Measurements from ENCODE around the gene ATP2C1. TPM values are rescaled to one million over a fixed set of nuclear protein-coding genes. Genes with fewer than 3 reads are reported as not detected.

ATP2C1 gene
- total and polyA plus RNA-seq, 2 of the 13 experiments (the other 11 are each of a cell fraction or from before 2014, with no cell fraction given) = 32.4 to 37.6 TPM

DNA sequence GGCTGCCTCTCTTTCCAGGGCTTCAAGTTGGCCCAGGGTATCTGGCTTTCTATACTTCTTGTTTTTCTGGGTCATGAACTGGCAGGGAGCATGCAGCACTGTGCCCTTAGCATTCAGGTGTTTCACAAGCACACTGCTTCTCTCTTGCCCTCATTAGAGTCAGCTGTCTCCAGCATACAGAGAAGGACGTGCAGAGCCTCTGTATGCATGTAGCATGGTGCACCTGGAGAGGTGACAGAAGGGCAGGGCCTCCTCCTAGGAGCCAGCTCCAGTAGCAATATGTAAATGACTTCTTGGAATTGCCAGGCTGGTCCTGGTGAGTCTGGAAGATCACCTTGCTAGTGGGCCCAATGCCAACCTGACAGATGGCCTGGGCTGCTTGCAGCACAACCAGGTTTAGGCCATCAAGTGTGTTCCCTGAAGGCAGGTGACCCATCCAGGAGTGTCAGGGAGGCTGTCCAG, 44.8 kb upstream of the ATP2C1 start:
- H3K27me3 ChIP-seq (ENCODE audit: control insufficient read depth in 1 of 2, insufficient read depth in 2 of 2, low read length in 2 of 2) = peaks cover 1 to 4% of the 10 kb centered on the region in 2 experiments; a peak in 2 of 5 replicates
- DNase-seq (ENCODE audit: low spot score) = no peak
- H3K36me3 ChIP-seq (replicated peaks in 1 of 2; ENCODE audit: control insufficient read depth in 1 of 2, insufficient read depth in 2 of 2, low read length in 2 of 2) = no peaks in the 10 kb centered on the region
- no peaks in the 10 kb centered on the region for H3K4me1 ChIP-seq (ENCODE audit: insufficient read depth, low read length)
- TF ChIP-seq ZNF772 (CRISPR knock-in tag; IDR thresholded peaks at IDR 0.05) = no peak
- TF ChIP-seq MATR3 (CRISPR knock-in tag; IDR thresholded peaks at IDR 0.05) = no peak
- no peak for TF ChIP-seq MED8 (CRISPR knock-in tag; IDR thresholded peaks at IDR 0.05; ENCODE audit: insufficient replicate concordance)
- TF ChIP-seq, protein P1, sequence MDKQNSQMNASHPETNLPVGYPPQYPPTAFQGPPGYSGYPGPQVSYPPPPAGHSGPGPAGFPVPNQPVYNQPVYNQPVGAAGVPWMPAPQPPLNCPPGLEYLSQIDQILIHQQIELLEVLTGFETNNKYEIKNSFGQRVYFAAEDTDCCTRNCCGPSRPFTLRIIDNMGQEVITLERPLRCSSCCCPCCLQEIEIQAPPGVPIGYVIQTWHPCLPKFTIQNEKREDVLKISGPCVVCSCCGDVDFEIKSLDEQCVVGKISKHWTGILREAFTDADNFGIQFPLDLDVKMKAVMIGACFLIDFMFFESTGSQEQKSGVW (CRISPR knock-in tag; IDR thresholded peaks at IDR 0.05; ENCODE audit: borderline replicate concordance) = no peak
- no peak for TF ChIP-seq NFYB (CRISPR knock-in tag; IDR thresholded peaks at IDR 0.05)
- TF ChIP-seq ZNF564 (CRISPR knock-in tag; IDR thresholded peaks at IDR 0.05) = no peak
- no peak for TF ChIP-seq SATB2 (CRISPR knock-in tag; IDR thresholded peaks at IDR 0.05)
- no peak for TF ChIP-seq ZSCAN29 (CRISPR knock-in tag; conservative IDR thresholded peaks at IDR 0.05)
- no peak for TF ChIP-seq MEIS1 (CRISPR knock-in tag; IDR thresholded peaks at IDR 0.05; ENCODE audit: borderline replicate concordance)
- no peak for TF ChIP-seq ZBTB1 (CRISPR knock-in tag; IDR thresholded peaks at IDR 0.05; ENCODE audit: borderline replicate concordance)
- TF ChIP-seq FOSL1 (CRISPR knock-in tag; IDR thresholded peaks at IDR 0.05; ENCODE audit: borderline replicate concordance) = no peak
- TF ChIP-seq TAF1 (CRISPR knock-in tag; IDR thresholded peaks at IDR 0.05) = no peak
- no peak for TF ChIP-seq KDM4B (CRISPR knock-in tag; IDR thresholded peaks at IDR 0.05)
- TF ChIP-seq DNMT1 (CRISPR knock-in tag; IDR thresholded peaks at IDR 0.05) = no peak
- WGBS (ENCODE audit: low lambda C conversion rate) = 0% methylated on average over 1 of the region's 1 CpG
- intact Hi-C loops (cut with micrococcal nuclease; ENCODE audit: unreplicated experiment) (no loop called here), in situ Hi-C loops (cut with HindIII; ENCODE audit: extremely low pct_ligation_motif_present, low pct_unique_long_range_greater_than_20kb) (no loop called here)
- no peaks in the 10 kb centered on the region for H4K20me1 ChIP-seq (ENCODE audit: insufficient read depth, low read length)
- H2AFZ ChIP-seq (ENCODE audit: low read length) = no peak overlapping the region
- CTCF ChIA-PET (ENCODE audit: low intra/inter-chr PET ratio, low total read pairs) = no interaction called here
- no peak overlapping the region for H3K4me3 ChIP-seq (replicated peaks in 1 of 3; ENCODE audit: insufficient read depth in 1 of 3, low read depth in 2 of 3, low read length in 3 of 3)
- H3K4me2 ChIP-seq (ENCODE audit: low read depth, low read length) = no peak overlapping the region
- FAIRE-seq = no peak
- POLR2A ChIA-PET = no interaction called here
- H3K9me3 ChIP-seq (ENCODE audit: low read length) = no peaks in the 10 kb centered on the region
- no TSS peak for BruUV-seq (replicated peaks)
- H3K27ac ChIP-seq (ENCODE audit: extremely low read length, insufficient read depth, low read length) = no peak overlapping the region
- no peak for ATAC-seq
- no peak overlapping the region for H3K9ac ChIP-seq (ENCODE audit: insufficient read depth, low read depth, low read length)
- no peaks in the 10 kb centered on the region for H3K79me2 ChIP-seq (ENCODE audit: insufficient read depth, low read length)

All from HepG2 (cell line).